ENCODE data around the gene GABRD. TPM values are rescaled to one million over a fixed set of nuclear protein-coding genes. Genes with fewer than 3 reads are reported as not detected.

GABRD gene
- total and polyA plus RNA-seq, 2 of the 13 experiments (the other 11 are each of a cell fraction or from before 2014, with no cell fraction given), result not detected

- TF ChIP-seq TFDP1 (CRISPR knock-in tag; IDR thresholded peaks at IDR 0.05; ENCODE audit: borderline replicate concordance) (peak; percentile 77; the same call in 1 of the 2 replicates), SAP130 (CRISPR knock-in tag; IDR thresholded peaks at IDR 0.05; ENCODE audit: low read depth) (peak; percentile 40), ZNF563 (CRISPR knock-in tag; IDR thresholded peaks at IDR 0.05) (0 out of 2 replicates have a peak, but pooled peaks have one; percentile 34), FOXO1 (CRISPR knock-in tag; IDR thresholded peaks at IDR 0.05) (0 out of 2 replicates have a peak, but pooled peaks have one; percentile 9), SNAPC2 (CRISPR knock-in tag; IDR thresholded peaks at IDR 0.05) (no peak), SOX5 (CRISPR knock-in tag; IDR thresholded peaks at IDR 0.05; ENCODE audit: borderline replicate concordance) (no peak), CTCF (CRISPR knock-in tag; IDR thresholded peaks at IDR 0.05) (peak; percentile 15; the same call in 1 of the 2 replicates), MYC (CRISPR knock-in tag; IDR thresholded peaks at IDR 0.05; ENCODE audit: borderline replicate concordance) (peak; percentile 34; the same call in 1 of the 2 replicates), NFYC (CRISPR knock-in tag; IDR thresholded peaks at IDR 0.05) (peak; percentile 44), ZBTB33 (CRISPR knock-in tag; IDR thresholded peaks at IDR 0.05) (no peak), ZNF709 (CRISPR knock-in tag; IDR thresholded peaks at IDR 0.05) (peak; percentile 4; the same call in 1 of the 2 replicates), EHMT2 (IDR thresholded peaks at IDR 0.05; ENCODE audit: borderline replicate concordance, low read depth, low read length) (no peak), EZH2 (conservative IDR thresholded peaks at IDR 0.05; ENCODE audit: low read depth, low read length) (0 out of 2 replicates have a peak, but pooled peaks have one; percentile 17), ZNF292 (CRISPR knock-in tag; IDR thresholded peaks at IDR 0.05; ENCODE audit: borderline replicate concordance, low read depth) (peak; percentile 73; the same call in 1 of the 2 replicates), ZNF841 (CRISPR knock-in tag; IDR thresholded peaks at IDR 0.05; ENCODE audit: borderline replicate concordance) (peak; percentile 63; the same call in 1 of the 2 replicates), MTA1 (CRISPR knock-in tag; IDR thresholded peaks at IDR 0.05; ENCODE audit: borderline replicate concordance) (no peak), E2F5 (CRISPR knock-in tag; conservative IDR thresholded peaks at IDR 0.05) (no peak), YEATS4 (CRISPR knock-in tag; IDR thresholded peaks at IDR 0.05; ENCODE audit: borderline replicate concordance) (no peak), ARNTL (CRISPR knock-in tag; IDR thresholded peaks at IDR 0.05) (0 out of 2 replicates have a peak, but pooled peaks have one; percentile 41), ZNF276 (CRISPR knock-in tag; IDR thresholded peaks at IDR 0.05; ENCODE audit: low read depth) (0 out of 2 replicates have a peak, but pooled peaks have one; percentile 58), SALL2 (CRISPR knock-in tag; IDR thresholded peaks at IDR 0.05) (no peak), ZNF605 (CRISPR knock-in tag; IDR thresholded peaks at IDR 0.05) (peak; percentile 50; the same call in 1 of the 2 replicates)
Observed at GRCh38 chr1:1986451-1987141, 32.5 kb upstream of the GABRD start (continued).

All from HepG2 (cell line).